ENCODE results near the gene SLC12A6.
"Not testable (repeated sequence)": the region's sequence is repeated elsewhere in the genome, so short reads cannot be mapped to it uniquely, and the experiment has no call there.

Gene SLC12A6

GRCh38 chr15:34193272-34193671, 144.3 kb downstream of the SLC12A6 start:
- DNase-seq (ENCODE audit: low read depth): not testable (repeated sequence)

- DNase-seq (ENCODE audit: low read depth): no peak
Observed at GRCh38 chr15:34188711-34189110, 148.9 kb downstream of the SLC12A6 start.

- no peak for DNase-seq (ENCODE audit: low read depth)
Observed at GRCh38 chr15:34185666-34186065, 151.9 kb downstream of the SLC12A6 start.

- DNase-seq (ENCODE audit: low read depth): no peak
Observed at GRCh38 chr15:34182942-34183341, 154.6 kb downstream of the SLC12A6 start.
